A549 (cell line): ENCODE measurements around the gene SRD5A2.

Experiments
- EP300 ChIP-seq, 2 experiments: fragments of >200 bp; sonication (Bioruptor Twin); formaldehyde crosslinking; IDR thresholded peaks; 2 replicates in 1 of 2; 3 replicates in 1 of 2; pipeline ENCODE4 v1.6.1; 2016 to 2017
- JUN ChIP-seq, 2 experiments: fragments of >200 bp; sonication (Bioruptor Twin); formaldehyde crosslinking; IDR thresholded peaks; 2 replicates in 1 of 2; 3 replicates in 1 of 2; pipeline ENCODE4 v1.6.1; 2016 to 2017
- MAFK ChIP-seq: fragments of 450-650 bp; IDR thresholded peaks from 2 replicates; pipeline ENCODE4 v1.6.1; 2014; ENCODE audit not compliant: partially characterized antibody
- POLR2A ChIP-seq: IDR thresholded peaks from 2 replicates; pipeline ENCODE4 v1.6.1; 2012; ENCODE audit warnings: mild to moderate bottlenecking, low read length
- SREBF2 ChIP-seq: fragments of 450-650 bp; IDR thresholded peaks from 2 replicates; pipeline ENCODE4 v1.6.1; 2014; ENCODE audit warnings: mild to moderate bottlenecking, moderate library complexity
- TF ChIP-seq, protein P1 (sequence below): fragments of >200 bp; sonication (Bioruptor Twin); formaldehyde crosslinking; IDR thresholded peaks from 3 replicates; pipeline ENCODE4 v1.5.1; 2016
- TF ChIP-seq, protein P2 (sequence below): IDR thresholded peaks from 2 replicates; pipeline ENCODE4 v1.6.1; 2012
- TF ChIP-seq, protein P3 (sequence below): fragments of 450-650 bp; IDR thresholded peaks from 2 replicates; pipeline ENCODE4 v1.6.1; 2014; ENCODE audit warnings: antibody characterized with exemption
- TF ChIP-seq, protein P4 (sequence below): fragments of 200-600 bp; sonication (generic); IDR thresholded peaks from 2 replicates; pipeline ENCODE4 v1.6.1; 2016; ENCODE audit warnings: antibody characterized with exemption, mild to moderate bottlenecking, moderate library complexity

DNA sequence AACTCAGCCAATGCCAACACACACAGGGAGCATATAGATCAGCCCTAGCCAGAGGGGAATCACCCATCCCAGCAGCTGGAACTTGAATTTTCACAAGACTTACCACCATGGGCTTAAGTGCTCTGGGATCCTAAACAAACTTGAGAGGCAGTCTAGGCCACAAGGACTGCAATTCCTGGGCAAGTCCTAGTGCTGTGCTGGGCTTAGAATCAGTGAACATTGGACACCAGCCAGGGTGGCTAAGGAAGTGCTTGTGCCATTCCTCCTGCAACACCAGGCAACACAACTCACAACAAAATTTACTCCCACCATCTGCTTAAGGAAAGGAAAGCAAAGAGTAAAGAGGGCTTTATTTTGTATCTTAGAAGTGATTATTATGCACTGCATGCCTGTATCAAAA lies 38.9 kb downstream of the SRD5A2 start:
- TF ChIP-seq, protein P1, sequence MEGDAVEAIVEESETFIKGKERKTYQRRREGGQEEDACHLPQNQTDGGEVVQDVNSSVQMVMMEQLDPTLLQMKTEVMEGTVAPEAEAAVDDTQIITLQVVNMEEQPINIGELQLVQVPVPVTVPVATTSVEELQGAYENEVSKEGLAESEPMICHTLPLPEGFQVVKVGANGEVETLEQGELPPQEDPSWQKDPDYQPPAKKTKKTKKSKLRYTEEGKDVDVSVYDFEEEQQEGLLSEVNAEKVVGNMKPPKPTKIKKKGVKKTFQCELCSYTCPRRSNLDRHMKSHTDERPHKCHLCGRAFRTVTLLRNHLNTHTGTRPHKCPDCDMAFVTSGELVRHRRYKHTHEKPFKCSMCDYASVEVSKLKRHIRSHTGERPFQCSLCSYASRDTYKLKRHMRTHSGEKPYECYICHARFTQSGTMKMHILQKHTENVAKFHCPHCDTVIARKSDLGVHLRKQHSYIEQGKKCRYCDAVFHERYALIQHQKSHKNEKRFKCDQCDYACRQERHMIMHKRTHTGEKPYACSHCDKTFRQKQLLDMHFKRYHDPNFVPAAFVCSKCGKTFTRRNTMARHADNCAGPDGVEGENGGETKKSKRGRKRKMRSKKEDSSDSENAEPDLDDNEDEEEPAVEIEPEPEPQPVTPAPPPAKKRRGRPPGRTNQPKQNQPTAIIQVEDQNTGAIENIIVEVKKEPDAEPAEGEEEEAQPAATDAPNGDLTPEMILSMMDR: no peak
- TF ChIP-seq EP300 (IDR thresholded peaks at IDR 0.05) (no peak), POLR2A (no peak), MAFK (no peak), JUN (IDR thresholded peaks at IDR 0.05) (no peak), SREBF2 (no peak)
- TF ChIP-seq, protein P2, sequence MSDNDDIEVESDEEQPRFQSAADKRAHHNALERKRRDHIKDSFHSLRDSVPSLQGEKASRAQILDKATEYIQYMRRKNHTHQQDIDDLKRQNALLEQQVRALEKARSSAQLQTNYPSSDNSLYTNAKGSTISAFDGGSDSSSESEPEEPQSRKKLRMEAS: no peak
- TF ChIP-seq, protein P3, sequence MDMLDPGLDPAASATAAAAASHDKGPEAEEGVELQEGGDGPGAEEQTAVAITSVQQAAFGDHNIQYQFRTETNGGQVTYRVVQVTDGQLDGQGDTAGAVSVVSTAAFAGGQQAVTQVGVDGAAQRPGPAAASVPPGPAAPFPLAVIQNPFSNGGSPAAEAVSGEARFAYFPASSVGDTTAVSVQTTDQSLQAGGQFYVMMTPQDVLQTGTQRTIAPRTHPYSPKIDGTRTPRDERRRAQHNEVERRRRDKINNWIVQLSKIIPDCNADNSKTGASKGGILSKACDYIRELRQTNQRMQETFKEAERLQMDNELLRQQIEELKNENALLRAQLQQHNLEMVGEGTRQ: no peak
- TF ChIP-seq, protein P4, sequence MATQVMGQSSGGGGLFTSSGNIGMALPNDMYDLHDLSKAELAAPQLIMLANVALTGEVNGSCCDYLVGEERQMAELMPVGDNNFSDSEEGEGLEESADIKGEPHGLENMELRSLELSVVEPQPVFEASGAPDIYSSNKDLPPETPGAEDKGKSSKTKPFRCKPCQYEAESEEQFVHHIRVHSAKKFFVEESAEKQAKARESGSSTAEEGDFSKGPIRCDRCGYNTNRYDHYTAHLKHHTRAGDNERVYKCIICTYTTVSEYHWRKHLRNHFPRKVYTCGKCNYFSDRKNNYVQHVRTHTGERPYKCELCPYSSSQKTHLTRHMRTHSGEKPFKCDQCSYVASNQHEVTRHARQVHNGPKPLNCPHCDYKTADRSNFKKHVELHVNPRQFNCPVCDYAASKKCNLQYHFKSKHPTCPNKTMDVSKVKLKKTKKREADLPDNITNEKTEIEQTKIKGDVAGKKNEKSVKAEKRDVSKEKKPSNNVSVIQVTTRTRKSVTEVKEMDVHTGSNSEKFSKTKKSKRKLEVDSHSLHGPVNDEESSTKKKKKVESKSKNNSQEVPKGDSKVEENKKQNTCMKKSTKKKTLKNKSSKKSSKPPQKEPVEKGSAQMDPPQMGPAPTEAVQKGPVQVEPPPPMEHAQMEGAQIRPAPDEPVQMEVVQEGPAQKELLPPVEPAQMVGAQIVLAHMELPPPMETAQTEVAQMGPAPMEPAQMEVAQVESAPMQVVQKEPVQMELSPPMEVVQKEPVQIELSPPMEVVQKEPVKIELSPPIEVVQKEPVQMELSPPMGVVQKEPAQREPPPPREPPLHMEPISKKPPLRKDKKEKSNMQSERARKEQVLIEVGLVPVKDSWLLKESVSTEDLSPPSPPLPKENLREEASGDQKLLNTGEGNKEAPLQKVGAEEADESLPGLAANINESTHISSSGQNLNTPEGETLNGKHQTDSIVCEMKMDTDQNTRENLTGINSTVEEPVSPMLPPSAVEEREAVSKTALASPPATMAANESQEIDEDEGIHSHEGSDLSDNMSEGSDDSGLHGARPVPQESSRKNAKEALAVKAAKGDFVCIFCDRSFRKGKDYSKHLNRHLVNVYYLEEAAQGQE: no peak
